HepG2 (cell line): Measurements from ENCODE around the gene TRNP1. TPM values are rescaled to one million over a fixed set of nuclear protein-coding genes. Genes with fewer than 3 reads are reported as not detected.

Source experiments
- FOSL1 ChIP-seq: sonication (generic); formaldehyde crosslinking; IDR thresholded peaks from 2 replicates; pipeline ENCODE4 v1.9.0; 2021; ENCODE audit warnings: missing genetic modification reagents, borderline replicate concordance
- FOXK2 ChIP-seq: fragments of 450-650 bp; IDR thresholded peaks from 2 replicates; pipeline ENCODE4 v1.6.1; 2016
- GATAD1 ChIP-seq: IDR thresholded peaks from 2 replicates; pipeline ENCODE4 v1.6.1; 2016; ENCODE audit warnings: missing genetic modification reagents, missing compliant biosample characterization
- IRF2 ChIP-seq: IDR thresholded peaks from 2 replicates; pipeline ENCODE4 v1.6.1; 2018; ENCODE audit warnings: missing genetic modification reagents, missing compliant biosample characterization
- KLF16 ChIP-seq, 2 experiments: sonication (generic) in 1 of 2; formaldehyde crosslinking in 1 of 2; IDR thresholded peaks; 2 replicates each; pipeline versions ENCODE4 v1.6.1 to v1.8.0; 2016 to 2023; ENCODE audit warnings: missing genetic modification reagents in 2 of 2, missing compliant biosample characterization in 1 of 2
- MXI1 ChIP-seq: IDR thresholded peaks from 3 replicates; pipeline ENCODE4 v1.6.1; 2012; ENCODE audit warnings: low read depth, low read length, inconsistent platforms, borderline replicate concordance
- TRIM24 ChIP-seq: sonication (generic); formaldehyde crosslinking; IDR thresholded peaks from 2 replicates; pipeline ENCODE4 v1.8.0; 2022; ENCODE audit warnings: mild to moderate bottlenecking, missing genetic modification reagents
- U2AF2 ChIP-seq: fragments of 200-400 bp; formaldehyde crosslinking; IDR thresholded peaks from 2 replicates; pipeline ENCODE4 v1.6.1; 2017; ENCODE audit warnings: low read depth, mild to moderate bottlenecking, low read length
- ZSCAN21 ChIP-seq: sonication (generic); formaldehyde crosslinking; IDR thresholded peaks from 2 replicates; pipeline ENCODE4 v1.8.0; 2022; ENCODE audit warnings: mild to moderate bottlenecking, missing genetic modification reagents, moderate library complexity, borderline replicate concordance
- polyA plus RNA-seq, 8 experiments: library from polyadenylated mRNA; depleted of rRNA in 3 of 8; stranded (reverse) in 7 of 8; unstranded in 1 of 8; fragments of >200 nt; fragmentation: Illumina TruSeq in 4 of 8; extraction: Trizol in 4 of 8; gene quantifications; 2 replicates each; pipeline versions ENCODE4 v1.2.1 to v1.2.3, GENCODE V29; 2011 to 2016; ENCODE audit warnings: low read depth in 4 of 8, missing spikeins in 1 of 8, mixed read lengths in 1 of 8; ENCODE audit not compliant: insufficient read depth in 1 of 8
- total RNA-seq, 5 experiments: library from RNA; depleted of rRNA; stranded (reverse); fragments of >200 nt; fragmentation: Illumina TruSeq; extraction: Trizol; gene quantifications; 2 replicates each; pipeline ENCODE4 v1.2.3, GENCODE V29; 2016; ENCODE audit warnings: low read depth in 1 of 5
- TF ChIP-seq, protein P1 (sequence below): sonication (generic); formaldehyde crosslinking; IDR thresholded peaks from 2 replicates; pipeline ENCODE4 v1.5.1; 2020; ENCODE audit warnings: mild to moderate bottlenecking, missing genetic modification reagents, borderline replicate concordance
- TF ChIP-seq, protein P2 (sequence below): sonication (generic); formaldehyde crosslinking; IDR thresholded peaks from 2 replicates; pipeline ENCODE4 v1.4.0; 2020; ENCODE audit warnings: mild to moderate bottlenecking, missing genetic modification reagents, borderline replicate concordance

TRNP1 gene
- total and polyA plus RNA-seq, 2 of the 13 experiments (the other 11 are each of a cell fraction or from before 2014, with no cell fraction given), result 42.0 to 158 TPM

DNA sequence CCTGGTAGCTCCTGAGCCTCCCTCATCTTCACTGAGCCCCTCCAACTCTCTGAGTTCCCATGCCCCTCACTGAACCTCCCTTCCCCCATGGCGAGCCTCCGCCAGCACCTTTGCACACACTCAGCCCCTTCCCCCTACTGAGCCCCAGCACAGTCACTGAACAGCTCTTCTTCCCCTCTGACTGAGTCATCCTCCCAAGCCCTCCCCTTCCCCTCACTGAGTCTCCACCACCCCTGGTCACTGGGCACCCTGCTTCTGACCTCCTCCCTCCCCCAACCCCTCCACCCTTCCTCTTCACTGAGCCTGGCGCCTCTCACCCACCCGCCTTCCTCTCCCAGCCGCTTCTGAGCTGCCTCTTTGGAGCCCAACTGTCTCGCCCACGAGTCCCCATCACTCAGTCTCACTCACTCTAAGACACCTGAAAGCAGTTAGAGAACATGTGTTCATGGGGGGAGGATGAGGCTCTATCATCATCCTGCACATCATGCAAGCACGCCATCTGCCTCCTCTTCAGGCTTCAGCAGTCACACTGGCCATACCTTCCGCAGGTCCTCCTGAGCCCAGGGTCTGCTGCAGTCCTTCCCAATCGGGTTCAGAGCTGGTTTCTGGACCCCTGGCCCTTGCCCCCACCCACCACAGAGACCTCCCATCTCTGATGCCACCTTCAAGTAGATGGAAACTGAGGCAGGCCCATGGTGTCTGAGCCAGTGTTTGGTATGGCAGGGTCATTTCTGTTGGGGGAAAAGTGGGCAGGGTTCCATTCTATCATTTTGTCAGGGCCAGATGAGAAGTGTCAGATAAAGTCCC lies 2.0 kb upstream of the TRNP1 start (continued):
- TF ChIP-seq TRIM24 (CRISPR knock-in tag), result 0 out of 2 replicates have a peak, but pooled peaks have one; percentile 13
- peak; percentile 67; the same call in 1 of the 3 replicates for TF ChIP-seq MXI1
- TF ChIP-seq, protein P1, sequence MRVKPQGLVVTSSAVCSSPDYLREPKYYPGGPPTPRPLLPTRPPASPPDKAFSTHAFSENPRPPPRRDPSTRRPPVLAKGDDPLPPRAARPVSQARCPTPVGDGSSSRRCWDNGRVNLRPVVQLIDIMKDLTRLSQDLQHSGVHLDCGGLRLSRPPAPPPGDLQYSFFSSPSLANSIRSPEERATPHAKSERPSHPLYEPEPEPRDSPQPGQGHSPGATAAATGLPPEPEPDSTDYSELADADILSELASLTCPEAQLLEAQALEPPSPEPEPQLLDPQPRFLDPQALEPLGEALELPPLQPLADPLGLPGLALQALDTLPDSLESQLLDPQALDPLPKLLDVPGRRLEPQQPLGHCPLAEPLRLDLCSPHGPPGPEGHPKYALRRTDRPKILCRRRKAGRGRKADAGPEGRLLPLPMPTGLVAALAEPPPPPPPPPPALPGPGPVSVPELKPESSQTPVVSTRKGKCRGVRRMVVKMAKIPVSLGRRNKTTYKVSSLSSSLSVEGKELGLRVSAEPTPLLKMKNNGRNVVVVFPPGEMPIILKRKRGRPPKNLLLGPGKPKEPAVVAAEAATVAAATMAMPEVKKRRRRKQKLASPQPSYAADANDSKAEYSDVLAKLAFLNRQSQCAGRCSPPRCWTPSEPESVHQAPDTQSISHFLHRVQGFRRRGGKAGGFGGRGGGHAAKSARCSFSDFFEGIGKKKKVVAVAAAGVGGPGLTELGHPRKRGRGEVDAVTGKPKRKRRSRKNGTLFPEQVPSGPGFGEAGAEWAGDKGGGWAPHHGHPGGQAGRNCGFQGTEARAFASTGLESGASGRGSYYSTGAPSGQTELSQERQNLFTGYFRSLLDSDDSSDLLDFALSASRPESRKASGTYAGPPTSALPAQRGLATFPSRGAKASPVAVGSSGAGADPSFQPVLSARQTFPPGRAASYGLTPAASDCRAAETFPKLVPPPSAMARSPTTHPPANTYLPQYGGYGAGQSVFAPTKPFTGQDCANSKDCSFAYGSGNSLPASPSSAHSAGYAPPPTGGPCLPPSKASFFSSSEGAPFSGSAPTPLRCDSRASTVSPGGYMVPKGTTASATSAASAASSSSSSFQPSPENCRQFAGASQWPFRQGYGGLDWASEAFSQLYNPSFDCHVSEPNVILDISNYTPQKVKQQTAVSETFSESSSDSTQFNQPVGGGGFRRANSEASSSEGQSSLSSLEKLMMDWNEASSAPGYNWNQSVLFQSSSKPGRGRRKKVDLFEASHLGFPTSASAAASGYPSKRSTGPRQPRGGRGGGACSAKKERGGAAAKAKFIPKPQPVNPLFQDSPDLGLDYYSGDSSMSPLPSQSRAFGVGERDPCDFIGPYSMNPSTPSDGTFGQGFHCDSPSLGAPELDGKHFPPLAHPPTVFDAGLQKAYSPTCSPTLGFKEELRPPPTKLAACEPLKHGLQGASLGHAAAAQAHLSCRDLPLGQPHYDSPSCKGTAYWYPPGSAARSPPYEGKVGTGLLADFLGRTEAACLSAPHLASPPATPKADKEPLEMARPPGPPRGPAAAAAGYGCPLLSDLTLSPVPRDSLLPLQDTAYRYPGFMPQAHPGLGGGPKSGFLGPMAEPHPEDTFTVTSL (CRISPR knock-in tag), result 0 out of 2 replicates have a peak, but pooled peaks have one; percentile 50
- TF ChIP-seq ZSCAN21, result peak; percentile 94
- peak; percentile 66; the same call in 1 of the 2 replicates for TF ChIP-seq GATAD1 (CRISPR knock-in tag)
- TF ChIP-seq FOXK2, result no peak
- TF ChIP-seq IRF2 (CRISPR knock-in tag), result peak; percentile 63; the same call in 1 of the 2 replicates
- peak; percentile 81; the same call in 1 of the 2 replicates for TF ChIP-seq FOSL1 (CRISPR knock-in tag)
- 0 out of 2 replicates have a peak, but pooled peaks have one; percentile 48 for TF ChIP-seq U2AF2
- TF ChIP-seq, protein P2, sequence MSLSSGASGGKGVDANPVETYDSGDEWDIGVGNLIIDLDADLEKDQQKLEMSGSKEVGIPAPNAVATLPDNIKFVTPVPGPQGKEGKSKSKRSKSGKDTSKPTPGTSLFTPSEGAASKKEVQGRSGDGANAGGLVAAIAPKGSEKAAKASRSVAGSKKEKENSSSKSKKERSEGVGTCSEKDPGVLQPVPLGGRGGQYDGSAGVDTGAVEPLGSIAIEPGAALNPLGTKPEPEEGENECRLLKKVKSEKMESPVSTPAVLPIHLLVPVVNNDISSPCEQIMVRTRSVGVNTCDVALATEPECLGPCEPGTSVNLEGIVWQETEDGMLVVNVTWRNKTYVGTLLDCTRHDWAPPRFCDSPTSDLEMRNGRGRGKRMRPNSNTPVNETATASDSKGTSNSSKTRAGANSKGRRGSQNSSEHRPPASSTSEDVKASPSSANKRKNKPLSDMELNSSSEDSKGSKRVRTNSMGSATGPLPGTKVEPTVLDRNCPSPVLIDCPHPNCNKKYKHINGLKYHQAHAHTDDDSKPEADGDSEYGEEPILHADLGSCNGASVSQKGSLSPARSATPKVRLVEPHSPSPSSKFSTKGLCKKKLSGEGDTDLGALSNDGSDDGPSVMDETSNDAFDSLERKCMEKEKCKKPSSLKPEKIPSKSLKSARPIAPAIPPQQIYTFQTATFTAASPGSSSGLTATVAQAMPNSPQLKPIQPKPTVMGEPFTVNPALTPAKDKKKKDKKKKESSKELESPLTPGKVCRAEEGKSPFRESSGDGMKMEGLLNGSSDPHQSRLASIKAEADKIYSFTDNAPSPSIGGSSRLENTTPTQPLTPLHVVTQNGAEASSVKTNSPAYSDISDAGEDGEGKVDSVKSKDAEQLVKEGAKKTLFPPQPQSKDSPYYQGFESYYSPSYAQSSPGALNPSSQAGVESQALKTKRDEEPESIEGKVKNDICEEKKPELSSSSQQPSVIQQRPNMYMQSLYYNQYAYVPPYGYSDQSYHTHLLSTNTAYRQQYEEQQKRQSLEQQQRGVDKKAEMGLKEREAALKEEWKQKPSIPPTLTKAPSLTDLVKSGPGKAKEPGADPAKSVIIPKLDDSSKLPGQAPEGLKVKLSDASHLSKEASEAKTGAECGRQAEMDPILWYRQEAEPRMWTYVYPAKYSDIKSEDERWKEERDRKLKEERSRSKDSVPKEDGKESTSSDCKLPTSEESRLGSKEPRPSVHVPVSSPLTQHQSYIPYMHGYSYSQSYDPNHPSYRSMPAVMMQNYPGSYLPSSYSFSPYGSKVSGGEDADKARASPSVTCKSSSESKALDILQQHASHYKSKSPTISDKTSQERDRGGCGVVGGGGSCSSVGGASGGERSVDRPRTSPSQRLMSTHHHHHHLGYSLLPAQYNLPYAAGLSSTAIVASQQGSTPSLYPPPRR, result peak; percentile 80
- peak in 1 of 2 experiments; percentile 73; a peak in 1 of 4 replicates for TF ChIP-seq KLF16 (CRISPR knock-in tag; IDR thresholded peaks at IDR 0.05)
